HS-27A (cell line): Measurements from ENCODE around the gene OPN1SW.

Source experiments
- DNase-seq: peaks from one replicate; pipeline ENCODE4 v3.0.0-alpha.2; 2012; ENCODE audit warnings: low read depth, missing footprints

OPN1SW gene

DNA sequence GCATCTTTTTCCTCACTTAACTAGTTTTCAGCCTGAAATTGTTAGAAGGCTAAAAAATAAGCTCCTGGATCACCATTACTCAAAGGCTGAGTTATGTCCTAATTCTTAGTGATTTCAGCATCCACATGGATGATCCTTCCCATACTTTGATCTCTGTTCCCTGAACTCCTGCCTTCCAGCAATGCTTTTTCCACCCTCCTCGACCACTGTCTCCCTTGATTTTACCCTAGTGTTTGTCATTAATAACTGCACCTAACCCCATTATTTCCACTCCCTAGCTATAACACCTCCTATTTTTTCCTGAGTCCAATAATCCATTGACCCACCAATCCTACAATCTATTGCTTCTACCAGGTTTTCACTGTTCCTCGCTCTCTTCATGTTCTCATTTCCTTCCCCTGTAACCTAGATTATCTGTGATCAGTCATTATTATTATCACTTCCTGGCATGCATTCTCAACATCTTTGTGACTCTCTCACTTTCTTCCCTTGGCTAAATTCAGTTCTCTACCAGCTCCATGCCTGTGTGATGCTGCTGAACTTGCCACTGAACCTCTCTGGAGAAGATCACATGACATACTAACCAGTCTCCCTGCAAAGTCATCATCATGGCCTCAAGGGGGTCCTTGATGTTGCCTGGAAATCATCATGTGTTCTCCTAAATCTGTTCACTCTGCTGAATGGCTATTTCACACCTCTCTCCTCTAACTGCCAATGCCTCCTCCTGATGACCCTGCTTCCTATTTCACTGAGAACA is 42.9 kb downstream of the OPN1SW start:
- DNase-seq, result no peak

DNA sequence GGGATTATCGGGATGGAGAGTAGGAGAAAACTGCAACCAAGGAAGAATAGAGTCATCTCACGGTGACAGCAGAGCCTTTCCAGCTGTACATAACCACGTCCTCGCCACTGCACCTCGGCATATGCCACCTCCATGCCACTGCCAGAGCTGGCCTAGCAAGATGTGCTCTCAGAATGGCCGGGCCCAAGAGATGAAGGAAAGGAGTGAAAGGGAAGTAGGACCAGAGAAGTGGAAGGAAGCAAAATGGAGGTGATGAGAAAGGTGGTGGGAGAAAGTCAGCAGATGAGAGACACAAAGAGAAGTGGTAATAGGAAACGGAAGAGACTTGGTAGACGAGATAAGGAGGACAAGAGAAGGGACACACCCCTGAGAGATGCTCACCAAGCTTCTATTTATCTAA is 44.4 kb downstream of the OPN1SW start:
- DNase-seq, result no peak

DNA sequence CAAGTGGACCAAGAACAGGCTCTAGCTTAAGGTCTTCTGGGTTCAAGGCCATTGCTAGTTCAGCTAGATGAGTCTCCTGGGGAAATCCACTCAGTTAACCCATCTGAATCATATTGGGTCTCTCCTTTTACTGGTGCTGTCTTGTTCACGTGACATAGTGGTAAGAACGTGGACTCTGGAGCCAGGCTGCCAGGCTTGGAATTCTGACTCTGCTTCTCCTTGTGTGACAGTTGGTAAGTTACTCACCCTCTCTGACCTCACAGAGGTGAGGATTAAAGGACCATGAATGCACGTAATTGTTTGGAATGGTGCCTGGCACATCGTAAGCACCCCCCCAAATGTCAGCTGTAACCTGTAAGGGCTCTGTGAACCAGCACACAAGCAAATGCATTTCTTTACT is 46.1 kb downstream of the OPN1SW start:
- DNase-seq, result no peak

DNA sequence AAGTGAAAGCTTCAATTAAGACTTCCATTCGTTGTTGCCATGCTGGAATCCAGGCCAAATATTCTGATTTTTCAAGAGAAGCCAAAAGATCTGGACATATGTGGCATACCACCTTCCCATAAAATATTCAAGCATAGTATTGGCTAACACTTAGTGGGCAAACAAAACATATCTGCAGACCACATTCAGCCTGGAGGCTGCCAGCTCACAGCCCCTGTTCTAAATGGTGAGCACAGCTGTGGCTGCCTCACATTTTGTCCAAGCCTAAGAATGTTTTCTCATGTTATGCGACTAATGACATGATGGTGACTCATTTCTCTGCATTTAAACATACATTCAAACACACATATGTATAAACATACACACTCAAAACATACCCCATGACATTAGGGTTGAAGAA is 47.0 kb downstream of the OPN1SW start:
- no peak for DNase-seq

DNA sequence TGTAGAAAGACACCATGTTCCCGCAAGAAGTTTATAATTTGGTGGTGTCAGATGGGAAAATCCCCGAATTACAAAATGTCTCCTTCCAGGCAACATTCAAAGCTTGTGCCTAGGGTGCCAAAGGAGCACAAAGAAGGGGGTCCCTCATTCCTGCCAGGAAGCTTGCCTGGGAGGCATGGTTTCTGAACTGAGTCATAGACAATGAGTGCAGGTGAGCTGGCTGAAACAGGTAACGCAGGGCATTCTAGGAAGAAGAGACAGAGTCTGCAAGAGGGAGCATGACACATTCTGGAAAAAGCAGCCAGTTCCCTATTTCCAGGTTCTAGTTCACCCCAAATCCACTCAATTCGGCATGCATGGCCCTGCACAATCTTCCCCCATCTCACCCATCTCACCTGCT is 48.4 kb downstream of the OPN1SW start:
- DNase-seq, result no peak

DNA sequence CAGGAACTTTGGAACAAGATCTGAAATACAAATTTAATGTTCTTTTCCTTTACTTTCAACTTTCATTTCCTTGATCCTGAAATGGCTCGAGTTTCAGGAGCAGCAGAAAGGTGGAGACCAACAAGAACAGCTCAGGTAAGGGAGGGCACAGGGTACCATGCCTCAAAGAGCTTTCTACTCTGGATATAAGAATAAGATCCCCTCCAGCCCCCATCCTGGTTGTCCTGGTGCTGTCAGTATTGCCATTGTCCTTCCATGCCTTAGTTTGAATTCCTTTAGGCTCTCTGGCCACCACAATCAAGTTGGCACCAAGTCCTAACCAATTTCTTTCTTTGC is 48.9 kb downstream of the OPN1SW start:
- DNase-seq, result no peak

DNA sequence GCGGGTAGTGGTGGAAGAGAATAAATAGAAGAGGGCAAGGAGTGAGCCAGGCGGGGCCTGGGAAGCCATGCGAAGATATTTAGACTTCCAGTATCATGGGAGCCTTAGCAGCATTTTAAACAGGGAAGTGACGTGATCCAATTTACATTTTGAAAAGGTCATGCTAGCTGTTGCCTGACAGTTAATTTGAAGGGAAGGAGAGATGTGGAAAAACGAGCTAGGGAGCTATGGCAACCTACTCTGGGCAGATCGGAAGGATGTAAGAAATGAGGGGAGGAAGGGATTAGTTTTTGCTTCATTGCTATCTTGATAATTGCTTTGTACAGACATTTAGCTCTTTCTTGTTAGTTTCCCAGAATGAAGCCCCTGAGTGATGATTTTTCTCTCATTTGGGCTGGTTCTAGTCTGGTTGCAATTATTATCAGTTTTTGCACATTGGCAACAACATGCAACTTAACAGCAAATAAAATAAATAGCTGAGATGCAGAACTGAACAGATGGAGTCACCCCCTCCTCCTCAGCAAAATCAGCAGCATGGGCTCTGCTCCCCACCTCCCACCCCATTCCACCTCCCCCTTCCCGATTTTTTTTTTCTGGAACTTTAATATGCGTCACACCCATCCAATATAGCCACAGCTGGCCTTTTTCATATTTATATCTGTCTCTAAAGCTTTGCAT is 49.4 kb downstream of the OPN1SW start:
- no peak for DNase-seq

DNA sequence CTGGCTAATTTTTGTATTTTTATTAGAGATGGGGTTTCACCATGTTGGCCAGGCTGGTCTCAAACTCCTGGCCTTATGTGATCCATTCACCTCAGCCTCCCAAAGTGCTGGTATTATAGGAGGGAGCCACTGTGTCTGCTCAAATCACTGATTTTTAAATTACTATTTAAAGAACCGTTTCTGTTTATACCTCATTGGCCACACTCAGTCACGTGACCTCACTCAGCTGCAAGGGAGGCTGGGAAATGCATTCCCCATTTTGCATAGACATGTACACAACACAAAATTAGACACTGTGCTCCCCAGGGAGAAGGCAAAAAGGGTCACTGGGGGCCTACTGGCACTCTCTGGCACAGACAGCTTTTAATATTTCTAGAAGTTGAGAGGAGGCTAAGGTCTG is 50.1 kb downstream of the OPN1SW start:
- no peak for DNase-seq

DNA sequence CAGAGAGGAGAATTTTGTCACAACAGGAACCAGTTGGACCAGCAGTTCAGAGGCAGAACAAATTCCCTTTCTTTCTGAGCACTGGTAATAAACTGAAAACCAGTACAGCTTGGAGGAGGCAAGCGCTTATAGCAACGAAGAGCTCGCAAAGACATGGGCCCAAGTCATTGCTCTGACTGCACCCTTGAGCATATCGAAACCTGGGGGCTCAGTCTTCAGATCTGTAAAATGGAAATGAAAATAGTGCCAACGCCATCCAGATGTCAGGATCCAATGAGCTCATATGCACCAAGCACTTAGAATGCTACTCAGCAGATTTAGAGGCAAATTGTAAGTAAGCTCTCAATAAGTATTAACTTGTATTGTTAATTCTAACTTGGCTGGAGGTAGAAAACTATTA is 50.9 kb downstream of the OPN1SW start:
- DNase-seq, result no peak
